GM18951 (cell line): ENCODE measurements around the gene ELMOD3.
A peak's percentile ranks its signal among the peaks of the same experiment; 100 is the strongest.
"Not testable (repeated sequence)": the region's sequence is repeated elsewhere in the genome, so short reads cannot be mapped to it uniquely, and the experiment has no call there.

Experiments used
- POLR2A ChIP-seq: IDR thresholded peaks from 4 replicates; pipeline ENCODE4 v1.6.1; 2011; ENCODE audit warnings: mild to moderate bottlenecking; ENCODE audit not compliant: insufficient read length, insufficient read depth; ENCODE audit errors: extremely low read depth
- in situ Hi-C: fragments of 300-500 bp; cut with MboI; formaldehyde crosslinking; loops from one replicate; pipeline ENCODE4 v1.12.0; 2022; ENCODE audit warnings: low sequenced_read_pairs, mixed read lengths, inconsistent platforms; ENCODE audit not compliant: unreplicated experiment

Gene ELMOD3

GRCh38 chr2:85354286-85355072, at the start of gene ELMOD3, which contains the start of gene RETSAT:
TSS of gene ELMOD3 (plus strand) at chr2:85354769. CDS start at chr2:85357199, 2,430 bp downstream.
TSS of gene RETSAT (minus strand) at chr2:85354528. CDS start at chr2:85354507, 21 bp downstream.
- TF ChIP-seq POLR2A, result peak; percentile 99
- in situ Hi-C loops, result no loop called here

GRCh38 chr2:85307527-85307897, 47.1 kb upstream of the ELMOD3 start:
- in situ Hi-C loops, result no loop called here
- no peak for TF ChIP-seq POLR2A

- in situ Hi-C loops, result no loop called here
Observed at GRCh38 chr2:85308201-85308600, 46.4 kb upstream of the ELMOD3 start.

DNA sequence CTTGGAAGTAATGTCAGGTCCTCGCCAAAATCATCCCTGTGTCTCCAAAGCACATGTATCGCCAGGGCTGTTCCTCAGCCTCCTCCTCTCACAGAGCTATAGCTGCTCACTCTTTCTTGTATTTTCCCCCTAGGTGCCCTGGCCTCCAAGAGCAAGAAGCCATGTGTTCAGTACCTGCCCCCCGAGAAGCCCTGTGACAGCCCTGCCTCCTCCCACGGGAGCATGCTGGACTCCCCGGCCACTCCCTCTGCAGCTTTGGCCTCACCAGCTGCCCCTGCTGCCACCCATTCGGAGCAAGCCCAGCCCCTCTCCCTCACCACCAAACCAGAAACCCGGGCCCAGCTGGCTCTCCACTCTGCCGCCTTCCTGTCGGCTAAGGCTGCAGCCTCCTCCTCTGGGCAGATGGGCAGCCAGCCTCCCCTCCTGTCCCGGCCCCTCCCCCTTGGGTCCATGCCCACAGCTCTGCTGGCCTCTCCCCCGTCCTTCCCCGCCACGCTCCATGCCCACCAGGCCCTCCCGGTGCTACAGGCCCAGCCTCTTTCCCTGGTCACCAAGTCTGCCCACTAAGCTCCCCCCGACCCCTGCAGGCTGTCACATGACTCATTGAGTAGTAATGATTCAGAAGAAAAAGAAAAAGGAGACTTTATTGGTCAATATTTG, 45.5 kb upstream of the ELMOD3 start:
- in situ Hi-C loops, result no loop called here
- peak; percentile 10 for TF ChIP-seq POLR2A

More at GRCh38 chr2:85308201-85308600, 46.4 kb upstream of the ELMOD3 start:
- no peak for TF ChIP-seq POLR2A

GRCh38 chr2:85309699-85310321, 44.8 kb upstream of the ELMOD3 start:
- in situ Hi-C loops, result no loop called here
- TF ChIP-seq POLR2A, result no peak

DNA sequence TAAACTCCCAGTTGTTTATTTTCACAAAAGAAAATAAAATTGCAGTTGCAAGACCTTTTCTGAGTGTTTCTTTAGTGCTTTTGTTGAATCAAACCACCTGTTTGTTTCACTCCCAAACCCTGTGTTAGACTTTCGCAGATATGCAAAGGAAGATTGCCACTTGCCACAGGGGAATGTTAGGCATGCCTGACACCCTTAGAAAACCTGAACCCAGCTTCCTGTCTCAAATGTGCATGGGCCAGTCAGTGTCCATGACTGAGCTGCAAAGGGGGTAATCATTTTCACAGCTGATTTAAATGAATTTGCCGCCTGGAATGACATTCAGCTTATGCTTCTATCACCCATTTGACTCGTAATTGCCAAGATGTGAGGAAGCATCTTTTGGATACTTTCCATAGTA, 44.2 kb upstream of the ELMOD3 start:
- no peak for TF ChIP-seq POLR2A
- in situ Hi-C loops, result no loop called here

- in situ Hi-C loops, result no loop called here
- TF ChIP-seq POLR2A, result no peak
Observed at GRCh38 chr2:85312404-85312803, 42.2 kb upstream of the ELMOD3 start.

- in situ Hi-C loops, result no loop called here
- no peak for TF ChIP-seq POLR2A
Observed at GRCh38 chr2:85314884-85315242, 39.7 kb upstream of the ELMOD3 start.

DNA sequence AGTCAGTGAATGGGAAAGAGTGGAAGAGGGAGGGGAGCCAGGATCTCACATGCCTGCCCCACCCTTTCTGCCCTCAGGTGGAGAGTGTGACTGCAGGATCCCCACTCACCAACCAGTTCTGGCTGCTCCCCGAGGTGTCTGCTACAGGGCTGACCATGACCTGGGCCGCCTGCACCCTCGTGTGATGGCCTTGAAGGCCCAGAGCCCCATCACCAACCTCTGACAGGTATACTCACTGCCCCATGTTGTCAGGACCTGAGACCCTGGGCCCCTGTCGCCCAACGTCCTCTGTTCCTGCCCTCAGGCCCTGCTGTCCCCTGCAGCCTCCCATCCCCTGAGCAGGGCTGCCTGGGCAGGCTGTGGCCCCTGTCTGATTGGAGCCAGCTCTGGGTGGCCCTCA, 38.6 kb upstream of the ELMOD3 start:
- in situ Hi-C loops, result not testable (repeated sequence)

GRCh38 chr2:85318222-85319074, 36.1 kb upstream of the ELMOD3 start:
- in situ Hi-C loops, result no loop called here

GRCh38 chr2:85319796-85320195, 34.8 kb upstream of the ELMOD3 start:
- TF ChIP-seq POLR2A, result no peak
- in situ Hi-C loops, result no loop called here

More at GRCh38 chr2:85318222-85319074, 36.1 kb upstream of the ELMOD3 start:
- no peak for TF ChIP-seq POLR2A

DNA sequence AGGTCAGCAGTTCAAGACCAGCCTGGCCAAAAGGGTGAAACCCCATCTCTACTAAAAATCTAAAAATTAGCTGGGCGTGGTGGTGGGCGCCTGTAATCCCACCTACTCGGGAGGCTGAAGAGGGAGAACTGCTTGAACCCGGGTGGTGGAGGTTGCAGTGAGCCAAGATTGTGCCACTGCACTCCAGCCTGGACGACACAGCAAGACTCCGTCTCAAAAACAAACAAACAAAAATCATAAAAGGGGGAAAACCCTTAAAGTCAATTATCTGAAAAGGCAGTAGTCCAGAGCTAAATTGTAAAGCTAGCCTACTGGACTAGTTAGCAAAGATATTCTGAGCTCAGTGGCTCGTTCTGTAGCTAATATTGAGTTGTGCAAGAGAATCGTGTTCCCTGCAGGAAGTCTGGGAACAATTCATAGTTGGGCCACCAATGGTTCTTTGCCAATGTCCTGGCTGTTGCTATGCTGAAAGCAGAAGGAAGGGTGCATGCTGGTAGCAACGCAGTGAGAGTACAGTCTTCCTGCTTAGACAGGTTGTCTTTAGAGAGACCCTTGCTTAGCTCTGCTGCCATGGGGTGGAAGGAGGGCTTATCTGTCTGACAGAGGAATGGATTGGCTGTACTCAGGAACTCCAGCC, 31.1 kb upstream of the ELMOD3 start:
- TF ChIP-seq POLR2A, result no peak
- in situ Hi-C loops, result no loop called here

DNA sequence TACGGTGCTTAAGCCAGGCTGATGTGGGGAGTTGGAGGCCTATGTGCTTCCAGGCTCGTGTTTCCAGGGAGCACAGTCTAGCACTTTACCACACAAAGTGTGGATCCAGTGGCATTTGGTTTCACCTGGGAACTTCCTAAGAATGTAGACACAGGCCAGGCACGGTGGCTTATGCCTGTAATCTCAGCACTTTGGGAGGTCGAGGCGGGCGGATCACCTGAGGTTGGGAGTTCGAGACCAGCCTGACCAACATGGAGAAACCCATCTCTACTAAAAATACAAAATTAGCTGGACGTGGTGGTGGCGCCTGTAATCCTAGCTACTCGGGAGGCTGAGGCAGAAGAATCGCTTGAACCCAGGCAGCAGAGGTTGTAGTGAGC, 30.6 kb upstream of the ELMOD3 start:
- in situ Hi-C loops, result not testable (repeated sequence)
